IPS-18c (cell line): ENCODE results near the gene FAM13A.
"Not testable (repeated sequence)": the region's sequence is repeated elsewhere in the genome, so short reads cannot be mapped to it uniquely, and the experiment has no call there.

ENCODE experiments used
- H3K4me3 ChIP-seq: 2 replicates; pipeline ENCODE4 v1.7.0; 2013; ENCODE audit warnings: low read depth, mild to moderate bottlenecking, low read length, moderate library complexity; ENCODE audit not compliant: insufficient read depth
- H3K9me3 ChIP-seq: one replicate; pipeline ENCODE4 v1.6.1; 2013; ENCODE audit warnings: mild to moderate bottlenecking, low read length, moderate library complexity; ENCODE audit not compliant: control insufficient read depth, insufficient read depth

Gene FAM13A

GRCh38 chr4:88857588-88857987, 199.4 kb downstream of the FAM13A start:
- Histone ChIP-seq H3K9me3 (no peaks in the 10 kb centered on the region), H3K4me3 (no peak overlapping the region)

- H3K4me3 ChIP-seq: no peak overlapping the region
Measured at GRCh38 chr4:88854481-88854880, 202.5 kb downstream of the FAM13A start.

GRCh38 chr4:88853583-88853982, 203.4 kb downstream of the FAM13A start:
- not testable (repeated sequence) for H3K9me3 ChIP-seq, H3K4me3 ChIP-seq

More at GRCh38 chr4:88854481-88854880, 202.5 kb downstream of the FAM13A start:
- H3K9me3 ChIP-seq: no peaks in the 10 kb centered on the region

GRCh38 chr4:88846206-88846790, 210.7 kb downstream of the FAM13A start:
- peaks cover 3% of the 10 kb centered on the region for H3K9me3 ChIP-seq

GRCh38 chr4:88843067-88843685, 213.8 kb downstream of the FAM13A start:
- Histone ChIP-seq H3K4me3 (no peak overlapping the region), H3K9me3 (peaks cover 3% of the 10 kb centered on the region)

More at GRCh38 chr4:88846206-88846790, 210.7 kb downstream of the FAM13A start:
- H3K4me3 ChIP-seq: no peak overlapping the region

GRCh38 chr4:88841635-88842034, 215.3 kb downstream of the FAM13A start:
- Histone ChIP-seq H3K9me3 (peaks cover 3% of the 10 kb centered on the region), H3K4me3 (no peak overlapping the region)

- no peaks in the 10 kb centered on the region for H3K9me3 ChIP-seq
- no peak overlapping the region for H3K4me3 ChIP-seq
Measured at GRCh38 chr4:88836216-88836615, 220.8 kb downstream of the FAM13A start.

GRCh38 chr4:88831031-88831430, 226.0 kb downstream of the FAM13A start:
- Histone ChIP-seq H3K4me3 (no peak overlapping the region), H3K9me3 (no peaks in the 10 kb centered on the region)

- Histone ChIP-seq H3K9me3 (no peaks in the 10 kb centered on the region), H3K4me3 (no peak overlapping the region)
Measured at GRCh38 chr4:88830598-88830997, 226.4 kb downstream of the FAM13A start.

GRCh38 chr4:88828842-88829571, 228.0 kb downstream of the FAM13A start:
- H3K9me3 ChIP-seq: no peaks in the 10 kb centered on the region

GRCh38 chr4:88827442-88827841, 229.5 kb downstream of the FAM13A start:
- H3K4me3 ChIP-seq: no peak overlapping the region
- no peaks in the 10 kb centered on the region for H3K9me3 ChIP-seq

More at GRCh38 chr4:88828842-88829571, 228.0 kb downstream of the FAM13A start:
- no peak overlapping the region for H3K4me3 ChIP-seq

GRCh38 chr4:88826771-88827170, 230.2 kb downstream of the FAM13A start:
- no peak overlapping the region for H3K4me3 ChIP-seq
- no peaks in the 10 kb centered on the region for H3K9me3 ChIP-seq

GRCh38 chr4:88825931-88826330, 231.1 kb downstream of the FAM13A start:
- Histone ChIP-seq H3K4me3 (no peak overlapping the region), H3K9me3 (no peaks in the 10 kb centered on the region)

- H3K4me3 ChIP-seq: peak overlapping the region; percentile 46
- no peaks in the 10 kb centered on the region for H3K9me3 ChIP-seq
Measured at GRCh38 chr4:88823058-88823919, 233.7 kb downstream of the FAM13A start.

GRCh38 chr4:88822034-88822789, 234.8 kb downstream of the FAM13A start:
- H3K4me3 ChIP-seq: no peak overlapping the region
- H3K9me3 ChIP-seq: no peaks in the 10 kb centered on the region

GRCh38 chr4:88821522-88821921, 235.5 kb downstream of the FAM13A start:
- H3K9me3 ChIP-seq: no peaks in the 10 kb centered on the region
- H3K4me3 ChIP-seq: no peak overlapping the region
